DLD1 (cell line): ENCODE data around the gene TNFAIP8L1.

Experiments
- in situ Hi-C: cut with HindIII; loops from 2 replicates; pipeline ENCODE4 v1.10.0; 2017; ENCODE audit warnings: low sequenced_read_pairs

Gene TNFAIP8L1

DNA sequence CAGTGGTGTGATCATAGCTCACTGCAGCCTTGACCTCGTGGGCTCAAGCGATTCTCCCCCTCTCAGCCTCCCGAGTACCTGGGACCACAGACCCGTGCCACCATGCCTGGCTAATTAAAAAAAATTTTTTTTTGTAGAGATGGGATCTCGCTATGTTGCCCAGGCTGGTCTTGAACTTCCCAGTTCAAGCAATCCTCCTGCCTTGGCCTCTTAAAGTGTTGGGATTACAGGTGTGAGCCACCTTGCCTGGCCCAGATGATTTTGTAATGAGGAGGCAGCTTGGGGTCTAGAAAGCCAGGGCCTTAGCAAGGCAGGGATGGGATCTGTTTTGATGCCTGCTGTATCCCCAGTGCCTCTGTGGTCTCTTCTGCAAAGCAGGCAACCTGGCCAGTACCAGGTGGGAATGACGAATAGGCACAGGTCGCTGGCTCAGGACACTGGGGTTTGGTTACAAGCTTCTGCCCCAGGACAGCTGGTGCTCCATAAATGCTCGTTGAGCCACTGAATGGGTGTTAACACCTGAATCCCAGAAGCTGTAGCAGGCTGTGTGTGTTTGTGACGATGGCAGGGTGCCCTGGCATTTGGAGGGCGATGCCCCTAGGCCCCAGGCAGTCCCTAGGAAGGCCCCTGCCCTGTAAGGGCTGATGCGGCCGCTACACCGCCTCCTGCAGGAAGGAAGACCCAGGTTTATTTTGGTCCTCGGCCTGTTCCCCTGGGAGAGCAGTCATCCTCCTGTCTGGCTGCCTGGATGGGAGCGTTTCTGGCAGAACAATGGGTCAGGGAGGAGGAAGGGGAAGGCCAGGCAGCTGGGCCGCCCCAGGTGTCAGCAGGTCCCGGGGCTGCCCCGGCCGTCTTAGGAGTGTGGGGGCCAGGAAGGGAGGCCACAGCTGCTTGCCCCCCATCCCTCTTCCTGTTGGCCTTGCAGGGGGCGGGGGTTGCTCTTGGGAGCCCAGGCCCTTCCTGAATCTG lies 8.6 kb downstream of the TNFAIP8L1 start:
- in situ Hi-C loops = no loop called here

DNA sequence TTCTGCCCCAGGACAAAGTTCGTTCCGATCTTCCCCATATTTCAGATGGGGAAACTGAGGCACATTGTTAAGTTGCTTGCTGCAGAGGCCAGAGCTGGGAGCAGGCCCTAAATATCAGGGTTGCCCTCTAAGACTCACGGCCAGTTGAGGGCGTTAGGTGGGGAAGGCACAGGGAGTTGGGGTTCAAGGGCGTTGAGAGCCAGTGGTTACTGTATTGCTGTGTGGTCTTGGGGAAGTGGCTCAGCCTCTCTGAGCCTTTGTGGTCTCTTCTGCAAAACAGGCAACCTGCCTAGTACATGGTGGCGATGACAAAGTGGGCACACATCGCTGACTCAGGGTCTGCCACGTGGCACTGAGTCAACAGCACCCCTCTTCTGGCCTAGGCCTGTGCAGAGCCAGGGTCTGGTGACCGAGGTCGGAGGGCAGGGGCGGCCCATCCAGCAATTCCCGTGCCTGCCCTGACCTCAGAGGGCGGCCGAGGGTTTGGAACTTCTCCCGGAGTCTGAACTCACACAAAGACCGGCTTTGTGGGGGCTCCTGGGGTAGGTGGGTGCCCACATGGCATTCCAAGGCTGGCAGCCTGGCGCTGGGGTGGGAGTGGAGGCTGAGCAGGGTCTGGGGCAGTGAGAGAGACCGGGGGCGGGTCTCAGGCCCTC lies 10.2 kb downstream of the TNFAIP8L1 start:
- in situ Hi-C loops = no loop called here

DNA sequence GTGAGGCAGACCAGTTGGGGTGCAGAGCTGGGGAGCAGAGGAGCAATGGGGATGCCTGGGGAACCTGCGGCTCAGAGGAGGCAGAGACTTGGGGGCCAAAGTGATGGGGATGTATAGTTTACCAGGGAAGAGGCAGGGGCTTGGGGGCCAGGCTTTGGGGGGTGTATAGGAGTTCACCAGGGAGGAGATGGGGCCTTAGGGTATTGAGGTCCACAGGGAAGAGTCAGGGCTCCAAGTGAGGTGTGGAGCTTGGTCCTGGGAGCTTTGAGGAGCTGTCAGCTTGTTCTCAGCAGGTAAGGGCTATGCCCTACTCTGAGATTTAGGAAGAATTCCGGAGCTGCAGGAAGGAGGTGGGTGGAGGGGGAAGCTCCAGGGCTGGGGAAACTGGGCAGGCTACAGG lies 10.8 kb downstream of the TNFAIP8L1 start:
- in situ Hi-C loops = no loop called here

DNA sequence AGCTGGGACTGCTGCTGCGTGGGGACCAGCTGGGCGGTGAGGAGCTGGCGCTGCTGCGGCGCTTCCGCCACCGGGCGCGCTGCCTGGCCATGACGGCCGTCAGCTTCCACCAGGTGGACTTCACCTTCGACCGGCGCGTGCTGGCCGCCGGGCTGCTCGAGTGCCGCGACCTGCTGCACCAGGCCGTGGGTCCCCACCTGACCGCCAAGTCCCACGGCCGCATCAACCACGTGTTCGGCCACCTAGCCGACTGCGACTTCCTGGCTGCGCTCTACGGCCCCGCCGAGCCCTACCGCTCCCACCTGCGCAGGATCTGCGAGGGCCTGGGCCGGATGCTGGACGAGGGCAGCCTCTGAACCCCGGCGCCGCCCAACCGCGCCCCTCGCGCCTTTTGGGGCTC lies 12.8 kb downstream of the TNFAIP8L1 start:
- in situ Hi-C loops = no loop called here

DNA sequence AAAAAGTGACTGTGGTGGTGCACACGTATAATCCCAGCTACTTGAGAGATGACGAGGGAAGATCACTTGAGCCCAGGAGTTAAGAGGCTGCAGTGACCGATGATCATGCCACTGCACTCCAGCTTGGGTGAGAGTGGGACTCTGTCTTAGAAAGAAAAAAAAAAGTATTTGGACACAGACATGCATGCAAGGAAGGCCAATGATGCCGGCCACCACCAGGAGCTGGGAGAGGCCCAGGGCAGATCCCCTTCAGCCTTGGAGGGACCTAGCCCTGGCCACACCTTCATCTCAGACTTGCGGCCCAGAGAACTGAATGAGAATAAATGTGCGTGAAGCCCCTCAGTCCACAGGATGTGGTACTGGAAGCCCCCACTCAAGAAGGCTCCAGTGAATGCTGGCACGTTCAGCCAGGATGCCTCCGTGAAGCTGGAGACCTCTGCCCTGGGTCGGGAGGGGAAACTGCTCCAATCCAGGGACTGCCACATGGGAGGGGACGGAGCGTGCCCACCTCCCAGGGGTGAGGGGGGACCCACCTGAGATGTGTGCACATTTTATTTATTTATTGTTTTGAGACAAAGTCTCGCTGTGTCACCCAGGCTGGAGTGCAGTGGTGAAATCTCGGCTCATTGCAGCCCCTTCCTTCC lies 14.6 kb downstream of the TNFAIP8L1 start:
- in situ Hi-C loops = no loop called here

DNA sequence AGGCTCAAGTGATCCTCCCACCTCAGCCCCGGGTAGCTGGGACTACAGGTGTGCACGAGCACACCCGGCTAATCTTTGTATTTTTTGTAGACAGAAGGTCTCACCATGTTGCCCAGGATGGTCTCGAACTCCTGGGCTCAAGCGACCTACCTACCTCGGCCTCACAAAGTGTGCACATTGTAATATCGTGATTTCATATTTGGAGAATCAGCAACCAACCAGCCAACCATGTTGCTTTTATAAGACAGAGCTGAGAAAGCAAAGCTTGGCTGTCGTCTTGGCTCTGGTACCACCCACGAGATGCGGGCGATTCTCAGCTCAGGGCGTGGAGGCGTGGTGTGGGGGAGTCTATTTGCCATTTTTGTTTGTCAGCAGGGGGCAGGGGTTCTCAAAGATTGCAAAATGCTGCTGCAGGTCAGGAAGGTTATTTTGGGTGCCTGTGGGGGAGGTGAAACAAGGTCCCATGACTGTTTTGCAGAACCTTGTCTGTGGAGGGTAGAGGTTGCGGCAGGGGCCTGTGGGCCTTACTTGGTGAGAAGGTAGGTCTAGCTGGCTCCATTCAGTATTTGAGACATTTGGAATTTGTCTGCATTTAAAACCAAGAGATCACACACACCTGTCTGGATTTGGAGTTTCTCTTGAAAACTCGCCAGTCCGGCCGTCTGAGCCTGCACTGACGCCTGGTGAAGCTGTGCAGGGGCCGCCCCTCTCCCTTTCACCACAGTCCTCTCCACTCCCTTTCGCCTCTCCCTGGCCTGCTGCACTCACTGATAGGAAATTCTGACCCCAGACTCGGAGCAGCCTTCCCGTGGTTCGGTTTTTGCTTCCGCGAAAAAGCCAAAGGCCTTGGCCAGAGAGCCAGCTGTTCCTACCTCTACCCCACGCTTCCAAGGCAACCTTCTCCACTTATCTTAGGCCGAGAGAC lies 15.4 kb downstream of the TNFAIP8L1 start:
- in situ Hi-C loops = no loop called here

DNA sequence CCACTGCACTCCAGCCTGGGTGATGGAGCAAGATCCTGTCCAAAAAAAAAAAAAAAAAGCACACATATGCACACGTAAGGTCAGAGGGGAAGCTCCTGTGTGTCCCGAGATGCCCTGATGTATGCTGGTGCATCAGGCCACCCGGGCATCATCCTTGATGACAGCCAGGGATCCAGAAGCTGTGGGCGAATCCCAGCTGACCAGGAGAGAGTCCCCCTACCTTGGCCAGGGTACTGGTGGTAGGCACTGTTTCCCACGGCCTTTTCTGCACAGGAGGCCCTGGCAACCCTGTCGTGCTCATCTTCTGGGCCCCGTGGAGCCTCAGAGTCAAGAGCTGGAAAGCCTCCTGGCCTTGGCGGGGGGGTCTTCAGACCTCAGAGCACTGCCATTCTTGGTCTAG lies 16.8 kb downstream of the TNFAIP8L1 start:
- in situ Hi-C loops = no loop called here

DNA sequence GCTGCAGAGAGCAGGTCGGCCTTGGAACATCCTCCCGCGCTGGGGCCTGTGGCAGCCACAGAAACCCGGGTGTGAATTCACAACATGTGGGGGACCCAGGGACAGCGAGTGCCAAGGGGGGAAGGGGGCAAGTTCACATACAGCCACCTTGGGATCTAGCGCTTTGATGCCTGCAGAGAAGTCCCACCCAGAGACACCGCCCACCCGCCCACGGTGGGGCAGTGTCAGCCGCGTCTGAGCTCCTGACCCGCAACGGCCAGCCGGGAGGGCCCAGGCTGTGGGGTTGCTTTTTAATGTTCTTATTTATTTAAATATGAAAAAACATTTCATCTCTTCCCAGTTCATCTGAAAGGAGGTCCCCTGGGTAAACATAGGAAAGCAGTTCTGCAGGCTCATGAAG lies 17.9 kb downstream of the TNFAIP8L1 start:
- in situ Hi-C loops = no loop called here

DNA sequence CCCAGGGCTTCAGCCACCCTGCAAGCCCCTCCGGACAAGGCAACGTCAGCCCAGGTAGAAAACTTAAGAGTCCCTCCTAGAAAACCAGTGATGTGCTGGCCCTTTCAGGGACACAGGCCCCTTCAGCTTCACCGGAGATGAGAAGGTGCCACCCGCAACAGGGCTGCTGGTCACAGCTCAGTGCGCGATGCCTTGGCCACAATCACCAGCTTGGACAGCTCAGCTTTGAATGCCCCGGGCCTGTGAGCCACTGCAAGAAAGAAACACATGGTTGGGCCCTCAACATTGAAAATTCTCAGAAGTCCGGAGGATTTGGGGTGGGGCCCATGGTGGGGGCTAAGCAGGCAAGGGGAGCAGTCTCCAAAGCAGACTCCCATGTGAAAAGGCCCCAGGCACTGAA lies 18.5 kb downstream of the TNFAIP8L1 start:
- in situ Hi-C loops = no loop called here

DNA sequence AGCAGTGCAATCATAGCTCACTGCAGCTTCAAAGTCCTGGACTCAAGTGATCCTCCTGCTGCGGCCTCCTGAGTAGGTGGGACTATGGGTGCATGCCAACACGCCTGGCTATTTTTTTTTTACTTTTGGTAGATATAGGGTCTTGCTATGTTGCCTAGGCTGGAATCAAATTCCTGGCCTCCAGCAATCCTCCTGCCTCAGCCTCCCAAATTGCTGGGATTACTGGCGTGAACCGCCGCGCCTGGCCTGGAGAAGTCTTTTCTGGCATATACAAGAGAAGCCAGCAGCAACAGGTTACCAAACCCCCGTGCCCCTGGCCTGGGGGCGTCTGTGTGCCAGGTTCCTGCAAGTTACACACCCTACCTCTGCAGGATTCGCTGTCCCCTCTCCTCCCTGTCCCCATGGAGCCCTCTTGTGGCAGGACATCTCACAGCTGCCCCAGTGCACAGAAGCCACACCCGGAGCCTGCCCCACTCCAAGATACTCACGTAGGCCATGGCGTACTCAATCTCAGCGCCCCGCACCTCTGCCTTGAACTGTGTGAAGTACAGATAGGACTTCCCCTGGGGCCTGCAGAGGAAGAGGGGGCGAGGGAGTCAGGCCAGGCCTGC lies 21.0 kb downstream of the TNFAIP8L1 start:
- in situ Hi-C loops = no loop called here

DNA sequence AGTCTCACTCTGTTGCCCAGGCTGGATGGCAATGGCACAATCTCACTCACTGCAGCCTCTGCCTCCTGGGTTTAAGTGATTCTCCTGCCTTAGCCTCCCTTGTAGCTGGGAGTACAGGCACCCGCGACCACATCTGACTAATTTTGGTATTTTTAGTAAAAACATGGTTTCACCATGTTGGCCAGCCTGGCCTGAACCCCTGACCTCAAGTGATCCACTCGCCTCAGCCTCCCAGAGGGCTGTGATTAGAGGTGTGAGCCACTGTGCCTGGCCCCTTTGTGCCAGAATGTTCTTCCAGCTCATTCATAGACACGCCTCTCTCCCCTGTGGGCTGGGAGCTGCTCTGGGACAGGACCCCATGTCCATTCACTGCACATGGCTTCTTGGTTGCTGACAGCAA lies 21.7 kb downstream of the TNFAIP8L1 start:
- in situ Hi-C loops = no loop called here

DNA sequence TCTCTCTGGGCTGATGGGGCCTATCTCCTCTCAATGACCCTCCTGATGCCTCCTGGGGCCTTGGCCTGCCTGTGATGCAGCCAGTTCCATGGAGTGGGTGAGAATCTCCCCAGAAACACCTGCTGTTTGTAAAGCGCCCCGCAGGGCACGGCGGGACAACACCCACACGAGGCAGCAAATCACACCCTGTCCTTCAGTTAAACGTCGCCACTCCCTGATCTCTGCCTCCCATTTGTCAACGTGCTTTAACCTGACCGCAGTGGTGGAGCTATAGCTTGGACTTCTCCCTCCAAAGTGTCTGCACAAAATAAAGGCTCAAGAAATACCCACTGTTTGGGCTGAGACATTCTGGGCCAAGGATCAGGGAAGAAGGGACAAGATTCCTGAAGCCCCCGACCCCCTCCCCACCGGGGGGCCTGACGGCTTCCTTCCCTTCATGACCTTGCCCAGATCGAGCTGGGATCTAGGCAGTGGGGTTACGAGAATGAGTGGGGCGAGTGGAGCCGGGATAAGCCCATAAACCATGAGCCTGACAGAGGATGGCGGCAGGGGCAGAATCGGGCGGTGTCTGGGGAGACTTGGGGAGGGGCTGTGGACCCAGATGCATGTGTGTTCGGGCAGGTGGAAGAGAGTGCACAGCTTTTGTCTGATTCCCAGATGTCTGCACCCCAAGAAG lies 22.8 kb downstream of the TNFAIP8L1 start:
- in situ Hi-C loops = no loop called here

DNA sequence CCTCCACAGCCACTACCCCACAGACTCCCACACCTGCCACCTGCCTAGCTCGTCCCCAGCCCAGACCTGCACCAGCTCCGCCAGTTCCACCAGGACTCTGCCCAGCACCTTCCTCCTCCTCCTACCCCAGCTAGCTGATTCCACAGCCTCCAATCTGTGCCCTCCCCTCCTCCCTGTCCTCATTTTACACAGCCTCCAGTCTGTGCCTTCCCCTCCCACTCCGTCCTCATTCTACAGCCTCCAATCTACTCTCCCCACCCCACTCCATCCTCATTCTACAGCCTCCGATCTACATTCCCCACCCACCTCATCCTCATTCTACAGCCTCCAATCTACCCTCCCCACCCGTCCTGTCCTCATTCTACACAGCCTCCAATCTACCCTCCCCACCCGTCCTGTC lies 23.5 kb downstream of the TNFAIP8L1 start:
- in situ Hi-C loops = no loop called here

DNA sequence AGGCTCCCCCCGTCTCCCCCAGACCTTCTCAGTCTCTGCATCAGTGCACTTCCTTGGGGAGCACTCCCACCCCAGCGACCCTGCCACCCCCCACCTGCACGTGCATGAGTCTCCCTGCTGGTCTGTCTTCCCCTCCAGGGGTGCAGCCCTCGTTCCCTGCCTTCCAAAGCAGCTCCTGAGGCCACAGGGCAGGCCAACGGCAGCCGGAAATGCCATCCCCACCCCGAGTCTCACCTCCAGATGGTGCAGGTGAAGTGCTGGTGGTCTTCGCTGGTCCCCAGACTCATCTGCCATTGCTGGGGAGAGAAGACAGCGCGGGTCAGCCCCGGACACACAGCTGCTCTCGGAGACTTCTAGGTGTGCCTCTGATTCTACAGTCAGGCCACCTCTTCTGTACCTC lies 25.3 kb downstream of the TNFAIP8L1 start:
- in situ Hi-C loops = no loop called here

DNA sequence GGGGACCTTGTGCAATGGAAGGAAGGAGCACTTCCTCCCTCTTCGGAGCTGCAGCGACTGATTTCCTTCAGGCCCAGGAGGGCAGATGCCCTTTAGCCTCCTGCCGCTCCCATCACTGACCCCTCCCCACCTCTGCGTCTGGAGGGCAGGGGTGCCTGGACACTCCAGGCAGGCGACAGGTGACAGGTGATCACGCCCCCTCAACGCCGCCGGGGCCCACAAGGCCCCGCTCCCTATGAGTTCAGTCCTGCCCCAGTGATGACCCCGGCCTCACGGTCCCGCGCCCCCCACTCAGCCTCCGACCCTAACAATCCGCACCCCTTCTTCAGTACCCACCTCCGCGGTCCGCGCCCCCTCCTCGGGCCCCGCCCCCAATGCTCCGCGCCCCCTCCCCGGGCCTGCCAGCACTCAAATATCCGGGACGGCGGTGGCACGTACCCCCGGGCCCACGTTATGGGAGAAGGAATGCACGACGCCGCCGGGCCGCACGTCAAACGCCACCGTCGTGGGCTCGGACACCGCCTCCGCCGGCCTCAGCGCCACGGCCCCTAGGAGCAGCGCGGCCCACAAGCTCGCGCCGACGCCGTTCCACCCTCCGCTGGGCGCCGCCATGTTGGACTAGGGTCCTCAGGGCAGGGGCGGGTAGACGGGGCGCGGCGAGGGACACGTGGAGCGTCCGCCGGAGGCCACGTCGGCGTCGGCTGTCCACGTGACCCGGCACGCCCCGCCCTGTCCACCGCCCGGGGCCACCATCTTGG lies 30.6 kb downstream of the TNFAIP8L1 start, which contains the start of gene MYDGF:
MYDGF (minus strand) TSS at position 620 of the 758 bp plus-strand sequence; CDS start at position 612, 8 bp downstream.
- in situ Hi-C loops = no loop called here

DNA sequence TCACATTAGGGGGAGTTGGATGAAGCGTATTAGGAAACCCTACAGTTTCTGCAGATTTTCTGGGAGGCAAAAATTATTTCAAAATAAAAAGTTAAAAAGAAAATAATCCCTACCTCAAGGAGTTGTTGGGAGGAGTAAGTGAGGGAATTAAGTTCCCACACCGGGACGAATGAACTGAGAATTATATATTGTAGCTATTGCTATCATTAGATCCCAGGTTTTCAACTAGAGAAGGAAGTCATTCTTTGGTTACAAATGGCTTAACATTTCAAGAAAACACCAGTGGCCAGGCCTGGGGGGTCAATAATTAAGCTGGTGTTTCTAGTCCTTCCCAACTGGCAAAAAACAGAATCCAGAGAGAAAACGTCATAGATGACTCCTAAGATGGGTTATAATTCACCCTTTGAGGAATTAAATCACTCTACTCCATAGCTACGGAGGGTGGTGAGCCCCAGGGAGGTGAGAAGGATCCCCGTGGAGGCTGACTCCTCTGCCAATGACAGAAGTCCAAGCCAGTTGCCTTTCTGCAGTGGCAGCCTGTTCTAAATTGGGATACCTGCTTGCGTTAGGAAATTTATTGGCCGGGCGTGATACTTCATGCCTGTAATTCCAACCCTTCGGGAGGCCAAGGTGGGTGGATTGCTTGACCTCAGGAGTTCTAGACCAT lies 32.0 kb downstream of the TNFAIP8L1 start:
- in situ Hi-C loops = no loop called here

DNA sequence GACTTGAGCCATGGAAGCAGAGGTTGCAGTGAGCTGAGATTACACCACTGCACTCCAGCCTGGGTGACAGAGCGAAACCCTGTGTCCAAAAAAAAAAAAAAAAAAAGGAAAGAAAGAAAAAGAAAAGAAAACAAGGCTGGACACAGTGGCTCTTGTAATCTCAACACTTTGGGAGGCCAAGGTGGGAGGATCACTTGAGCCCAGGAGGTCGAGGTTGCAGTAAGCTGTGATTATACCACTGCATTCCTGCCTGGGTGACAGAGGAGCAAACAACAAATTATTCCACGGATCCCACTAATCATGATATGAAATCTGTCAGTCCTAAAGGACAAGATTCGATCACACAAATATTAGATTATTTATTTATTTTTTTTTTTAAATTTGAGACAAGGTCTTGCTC lies 33.9 kb downstream of the TNFAIP8L1 start:
- in situ Hi-C loops = no loop called here

DNA sequence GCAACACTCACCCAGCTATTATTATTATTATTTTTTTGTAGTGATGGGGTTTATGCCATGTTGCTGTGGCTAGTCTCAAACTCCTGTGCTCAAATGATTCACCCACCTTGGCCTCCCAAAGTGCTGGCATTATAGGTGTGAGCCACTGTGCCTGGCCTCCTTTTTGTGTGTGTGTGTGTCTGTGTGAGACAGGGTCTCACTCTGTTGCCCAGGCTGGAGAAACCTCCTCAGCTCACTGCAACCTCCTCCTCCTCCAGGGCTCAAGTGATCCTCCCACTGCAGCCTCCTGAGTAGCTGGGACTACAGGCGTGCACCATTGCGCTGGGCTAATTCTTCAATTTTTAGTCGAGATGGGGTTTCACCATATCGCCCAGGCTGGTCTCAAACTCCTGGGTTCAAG lies 34.4 kb downstream of the TNFAIP8L1 start:
- in situ Hi-C loops = no loop called here
